HG03139 (cell line): Measurements from ENCODE around the gene STT3A.

ENCODE experiments used
- ATAC-seq: cut with Tn5 transposase; IDR thresholded peaks from one replicate; pipeline ENCODE4 v1.9.1; 2021; ENCODE audit not compliant: unreplicated experiment

Gene STT3A

GRCh38 chr11:125649465-125650166, 57.0 kb downstream of the STT3A start:
- no peak for ATAC-seq

DNA sequence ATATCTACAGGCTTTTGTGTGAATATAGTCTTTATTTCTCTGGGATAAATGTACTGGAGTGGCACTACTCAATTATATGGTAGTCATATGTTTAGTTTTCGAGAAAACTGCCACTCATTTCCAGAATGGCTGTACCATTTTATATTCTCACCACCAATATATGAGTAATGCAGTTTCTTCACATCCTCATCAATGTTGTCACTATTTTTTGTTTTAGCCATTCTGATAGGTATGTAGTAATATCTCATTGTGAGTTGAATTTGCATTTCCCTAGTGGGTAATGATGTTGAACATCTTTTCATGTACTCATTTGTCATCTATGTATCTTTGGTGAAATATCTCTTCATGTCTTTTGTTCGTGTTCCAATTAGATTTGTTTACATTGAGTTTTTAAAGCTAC, 70.0 kb downstream of the STT3A start:
- ATAC-seq, result no peak

DNA sequence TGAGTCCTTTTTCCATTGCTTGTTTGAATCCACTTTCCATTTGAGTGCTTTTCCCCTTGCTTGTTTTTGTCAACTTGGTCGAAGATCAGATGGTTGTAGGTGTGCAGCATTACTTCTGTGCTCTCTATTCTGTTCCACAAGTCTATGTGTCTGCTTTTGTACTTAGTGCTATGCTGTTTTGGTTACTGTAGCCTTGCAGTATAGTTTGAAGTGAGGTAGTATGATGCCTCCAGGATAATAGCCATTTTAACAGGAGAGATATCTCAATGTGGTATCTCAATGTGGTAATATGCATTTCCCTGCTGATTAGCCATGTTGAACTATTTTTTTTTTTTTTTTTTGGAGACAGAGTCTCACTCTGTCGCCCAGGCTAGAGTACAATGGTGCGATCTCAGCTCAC, 71.3 kb downstream of the STT3A start:
- ATAC-seq, result no peak

DNA sequence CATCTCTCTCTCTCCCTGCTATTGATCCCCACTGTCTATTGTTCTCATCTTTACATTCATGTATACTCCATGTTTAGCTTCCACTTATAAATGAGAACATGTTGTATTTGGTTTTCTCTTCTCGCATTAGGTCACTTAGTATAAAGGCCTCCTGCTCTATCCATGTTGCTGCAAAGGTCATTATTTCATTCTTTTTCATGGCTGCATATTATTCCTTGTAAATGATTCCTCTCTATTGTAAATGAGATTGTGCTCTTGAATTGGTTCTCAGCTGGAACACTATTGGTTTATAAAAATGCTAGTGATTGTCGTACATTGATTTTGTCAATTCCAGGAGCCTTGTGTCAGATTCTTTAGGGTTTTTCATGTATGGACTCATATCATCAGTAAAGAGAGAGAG, 74.5 kb downstream of the STT3A start:
- no peak for ATAC-seq

- no peak for ATAC-seq
Observed at GRCh38 chr11:125670172-125670571, 77.5 kb downstream of the STT3A start.

- no peak for ATAC-seq
Observed at GRCh38 chr11:125671561-125671960, 78.9 kb downstream of the STT3A start.
